Kidney epithelial cell (primary cell): ENCODE results near the gene SH3GL3. TPM values are rescaled to one million over a fixed set of nuclear protein-coding genes. Genes with fewer than 3 reads are reported as not detected.

ENCODE experiments used
- DNase-seq: peaks from one replicate; pipeline ENCODE4 v3.0.0-alpha.2; 2010; ENCODE audit warnings: low read depth
- H3K27me3 ChIP-seq: 2 replicates; pipeline ENCODE4 v1.6.0; 2011; ENCODE audit warnings: low read length; ENCODE audit not compliant: control insufficient read depth, insufficient read depth
- H3K36me3 ChIP-seq: 2 replicates; pipeline ENCODE4 v1.5.1; 2011; ENCODE audit warnings: low read length; ENCODE audit not compliant: control insufficient read depth, insufficient read depth
- H3K4me3 ChIP-seq: 2 replicates; pipeline ENCODE4 v1.5.1; 2011; ENCODE audit warnings: low read depth, mild to moderate bottlenecking, control low read depth, low read length
- total RNA-seq: library from RNA; depleted of rRNA; stranded (reverse); fragments of >200 nt; gene quantifications from 2 replicates; pipeline ENCODE4 v1.2.3, GENCODE V29; 2015
- TF ChIP-seq, protein P1 (sequence below): IDR thresholded peaks from 2 replicates; pipeline ENCODE4 v1.5.1; 2011; ENCODE audit warnings: mild to moderate bottlenecking, moderate library complexity, low read length, control low read depth, inconsistent platforms; ENCODE audit not compliant: insufficient read depth, poor library complexity, severe bottlenecking

The SH3GL3 gene
- total RNA-seq, 1 donor from 2014 or later = 1.0 TPM

DNA sequence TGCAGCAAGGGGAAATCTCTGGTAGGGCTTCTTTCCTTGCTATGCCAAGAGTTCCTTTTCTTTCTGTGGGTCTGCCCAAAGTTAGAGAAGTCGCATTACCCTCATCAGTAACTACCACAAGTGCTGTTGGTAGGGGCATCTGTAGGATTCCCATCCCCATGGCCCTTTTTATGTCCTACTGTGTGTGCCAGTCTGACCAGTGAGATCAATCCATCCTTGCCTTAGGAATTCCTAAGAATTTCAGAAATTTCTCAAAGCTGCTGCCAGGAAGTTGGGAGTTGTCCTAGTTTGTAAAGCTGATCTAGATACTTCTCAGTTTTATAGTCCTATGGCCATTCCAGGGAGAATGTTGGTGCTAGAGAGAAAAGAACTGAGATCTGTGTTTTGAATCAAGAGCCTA, 36.5 kb downstream of the SH3GL3 start:
- TF ChIP-seq, protein P1, sequence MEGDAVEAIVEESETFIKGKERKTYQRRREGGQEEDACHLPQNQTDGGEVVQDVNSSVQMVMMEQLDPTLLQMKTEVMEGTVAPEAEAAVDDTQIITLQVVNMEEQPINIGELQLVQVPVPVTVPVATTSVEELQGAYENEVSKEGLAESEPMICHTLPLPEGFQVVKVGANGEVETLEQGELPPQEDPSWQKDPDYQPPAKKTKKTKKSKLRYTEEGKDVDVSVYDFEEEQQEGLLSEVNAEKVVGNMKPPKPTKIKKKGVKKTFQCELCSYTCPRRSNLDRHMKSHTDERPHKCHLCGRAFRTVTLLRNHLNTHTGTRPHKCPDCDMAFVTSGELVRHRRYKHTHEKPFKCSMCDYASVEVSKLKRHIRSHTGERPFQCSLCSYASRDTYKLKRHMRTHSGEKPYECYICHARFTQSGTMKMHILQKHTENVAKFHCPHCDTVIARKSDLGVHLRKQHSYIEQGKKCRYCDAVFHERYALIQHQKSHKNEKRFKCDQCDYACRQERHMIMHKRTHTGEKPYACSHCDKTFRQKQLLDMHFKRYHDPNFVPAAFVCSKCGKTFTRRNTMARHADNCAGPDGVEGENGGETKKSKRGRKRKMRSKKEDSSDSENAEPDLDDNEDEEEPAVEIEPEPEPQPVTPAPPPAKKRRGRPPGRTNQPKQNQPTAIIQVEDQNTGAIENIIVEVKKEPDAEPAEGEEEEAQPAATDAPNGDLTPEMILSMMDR = no peak
- Histone ChIP-seq H3K27me3 (no peaks in the 10 kb centered on the region), H3K36me3 (no peaks in the 10 kb centered on the region), H3K4me3 (no peak overlapping the region)
- DNase-seq = no peak

DNA sequence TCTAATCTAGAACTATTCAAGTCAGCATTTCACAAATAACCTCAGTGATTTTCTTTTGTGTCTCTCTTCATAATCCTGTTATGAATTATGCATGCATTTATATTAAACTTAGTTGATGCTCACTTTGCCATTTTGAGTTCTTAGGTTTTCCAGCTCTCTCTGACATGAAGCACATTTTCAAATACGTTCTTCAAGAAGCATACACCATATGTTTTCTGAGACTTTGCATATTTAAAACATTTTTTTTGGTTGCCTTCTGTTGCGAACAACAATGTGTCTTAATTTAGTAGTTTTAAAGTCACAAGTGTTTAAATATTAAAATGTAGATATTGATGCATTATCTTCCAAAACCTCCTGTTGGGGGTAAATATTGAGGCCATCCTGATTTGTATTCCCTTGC, 37.5 kb downstream of the SH3GL3 start:
- H3K36me3 ChIP-seq = no peaks in the 10 kb centered on the region
- H3K4me3 ChIP-seq = no peak overlapping the region
- TF ChIP-seq, protein P1 = no peak
- DNase-seq = no peak
- H3K27me3 ChIP-seq = no peaks in the 10 kb centered on the region

DNA sequence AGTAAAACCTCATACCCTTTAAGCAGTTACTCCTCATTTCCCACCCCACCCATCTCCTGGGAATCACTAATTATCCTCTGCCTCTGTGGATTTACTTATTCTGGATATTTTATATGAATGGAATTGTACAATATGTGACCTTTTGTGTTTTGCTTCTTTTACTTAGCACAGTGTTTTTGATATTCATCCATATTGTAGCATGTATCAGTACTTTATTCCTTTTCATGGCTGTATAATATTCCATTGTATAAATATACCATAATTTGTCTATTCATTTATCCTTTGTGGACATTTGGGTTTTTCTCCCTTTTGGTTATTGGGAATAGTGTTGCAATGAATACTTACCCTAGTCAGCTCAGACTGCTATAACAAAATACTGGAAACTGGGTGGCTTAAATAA, 39.2 kb downstream of the SH3GL3 start:
- no peak for DNase-seq
- Histone ChIP-seq H3K36me3 (no peaks in the 10 kb centered on the region), H3K27me3 (no peaks in the 10 kb centered on the region), H3K4me3 (no peak overlapping the region)
- TF ChIP-seq, protein P1 = no peak

DNA sequence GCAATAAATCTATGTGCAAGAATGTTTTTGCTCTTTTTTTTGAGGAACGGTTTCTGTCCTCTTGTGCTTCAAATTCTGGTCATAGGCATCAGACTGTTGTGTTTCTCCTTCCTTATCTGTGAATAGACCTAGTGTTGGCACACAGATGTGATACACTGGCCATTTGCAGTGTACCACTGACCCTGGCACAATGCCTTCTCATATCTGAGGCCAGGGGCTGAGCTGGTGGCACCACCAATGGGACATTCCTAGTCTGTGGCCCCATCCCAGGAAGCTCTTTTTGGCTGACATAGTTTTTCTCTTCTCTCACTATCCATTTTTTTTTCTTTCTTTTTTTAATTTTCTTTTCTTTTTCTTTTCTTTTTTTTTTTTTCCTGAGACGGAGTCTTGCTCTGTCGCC, 40.4 kb downstream of the SH3GL3 start:
- no peak for DNase-seq
- Histone ChIP-seq H3K36me3 (no peaks in the 10 kb centered on the region), H3K4me3 (no peak overlapping the region), H3K27me3 (no peaks in the 10 kb centered on the region)
- TF ChIP-seq, protein P1 = no peak

DNA sequence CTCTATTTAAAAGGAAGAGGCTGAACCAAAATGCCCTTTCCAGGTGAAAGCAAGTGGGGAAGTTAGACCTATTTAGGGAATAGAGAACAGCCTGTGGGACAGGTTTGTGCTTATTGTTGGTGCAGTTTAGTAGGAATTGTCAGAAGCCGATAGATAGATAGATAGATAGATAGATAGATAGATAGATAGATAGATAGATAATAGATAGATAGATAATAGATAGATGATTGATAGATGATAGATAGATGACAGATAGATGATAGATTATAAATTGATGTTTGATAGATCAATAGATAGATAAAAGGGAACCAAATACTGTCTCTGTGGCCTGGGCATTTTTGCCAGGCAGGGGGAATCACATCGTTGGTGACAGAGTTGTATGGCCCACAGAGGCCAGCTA, 42.5 kb downstream of the SH3GL3 start:
- DNase-seq = no peak
- TF ChIP-seq, protein P1 = no peak
- Histone ChIP-seq H3K27me3 (no peaks in the 10 kb centered on the region), H3K4me3 (no peak overlapping the region), H3K36me3 (no peaks in the 10 kb centered on the region)

DNA sequence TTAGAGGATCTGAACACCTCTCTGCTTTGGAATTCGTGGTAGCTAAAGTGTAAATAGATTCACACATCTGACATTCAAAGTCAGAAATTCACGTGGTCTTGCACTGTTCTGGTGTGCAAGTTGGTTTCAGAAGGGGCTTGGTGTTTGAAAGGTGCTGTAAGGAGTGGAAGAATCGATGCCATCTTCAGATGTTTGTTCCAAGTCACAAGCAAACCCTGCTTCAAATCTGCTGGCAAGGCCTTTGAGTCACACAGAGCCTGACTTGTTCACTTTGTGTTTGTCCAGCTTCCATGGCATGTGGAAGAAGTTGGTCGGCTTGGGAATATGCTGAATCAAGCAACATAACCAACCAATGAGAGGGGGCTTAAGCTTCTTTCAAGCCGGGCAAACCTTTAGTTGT, 44.3 kb downstream of the SH3GL3 start:
- Histone ChIP-seq H3K4me3 (no peak overlapping the region), H3K27me3 (no peaks in the 10 kb centered on the region), H3K36me3 (no peaks in the 10 kb centered on the region)
- DNase-seq = no peak
- TF ChIP-seq, protein P1 = no peak
